Erythroblast (primary cell): ENCODE results near the gene RTCB.

Source experiments
- GATA1 ChIP-seq: IDR thresholded peaks from 2 replicates; pipeline ENCODE4 v1.6.1; 2011; ENCODE audit warnings: low read depth, mild to moderate bottlenecking, control low read depth, low read length, moderate library complexity
- POLR2A ChIP-seq: IDR thresholded peaks from 2 replicates; pipeline ENCODE4 v1.6.1; 2011; ENCODE audit warnings: mild to moderate bottlenecking, low read length

DNA sequence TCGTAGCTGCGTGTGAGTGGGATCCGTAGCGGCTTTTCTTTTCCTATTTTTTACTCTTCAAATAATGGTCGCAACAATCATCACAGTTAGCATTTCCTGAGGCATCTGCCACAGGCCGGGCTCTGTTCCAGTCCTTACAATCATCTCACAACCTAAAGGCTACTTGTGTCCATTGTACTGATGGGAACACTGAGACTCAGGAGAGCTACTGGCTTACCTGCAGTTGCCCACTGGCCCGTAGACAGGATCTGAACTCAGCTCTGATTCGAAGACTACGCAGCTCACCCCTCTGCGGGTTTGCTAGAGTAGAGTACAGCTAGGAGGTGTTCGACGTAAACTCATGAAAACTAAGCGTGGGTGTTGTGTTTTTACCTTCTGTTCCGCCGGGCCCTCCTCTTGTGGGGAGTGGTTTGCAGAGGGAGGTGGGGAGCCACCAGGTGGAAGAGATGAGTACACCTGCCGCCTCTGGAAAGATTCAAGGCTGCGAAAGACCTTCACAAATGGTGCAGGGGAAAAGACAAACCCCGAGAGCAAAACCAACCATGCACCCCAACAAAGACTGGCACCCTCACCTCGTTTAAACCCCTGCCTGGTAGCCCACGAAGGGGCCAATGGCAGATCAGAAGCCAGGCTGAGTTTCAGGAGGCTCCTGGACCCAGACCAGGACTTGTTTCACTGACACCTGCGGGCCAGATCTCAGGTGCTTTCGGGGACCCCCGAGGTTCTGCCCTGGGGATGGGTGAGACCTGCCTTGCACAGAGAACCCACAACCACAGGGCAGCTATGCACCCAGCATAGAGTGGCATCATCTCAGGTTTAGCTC, 72.6 kb downstream of the RTCB start:
- TF ChIP-seq POLR2A, result no peak
- TF ChIP-seq GATA1, result no peak
